Activated B cell treated with CpG ODN at 0.5 μM for 24 hours (primary cell): ENCODE measurements around the gene AFG3L2. TPM values are rescaled to one million over a fixed set of nuclear protein-coding genes. Genes with fewer than 3 reads are reported as not detected.

ENCODE experiments used
- ATAC-seq: fragments of 200-7000 bp; cut with Tn5 transposase; one replicate; pipeline ENCODE4 v1.10.0; 2021; ENCODE audit warnings: low read depth, mild to moderate bottlenecking, moderate library complexity
- CTCF ChIA-PET: fragments of 350-600 bp; sonication (Branson Sonifier 250); formaldehyde crosslinking; loops from one replicate; lab custom pipeline; 2021; ENCODE audit warnings: antibody characterized with exemption; lab: Charles Lee
- POLR2A ChIA-PET: fragments of 350-600 bp; sonication (Branson Sonifier 250); formaldehyde crosslinking; loops from one replicate; lab custom pipeline; 2021; ENCODE audit warnings: antibody characterized with exemption; lab: Charles Lee
- DNase-seq: peaks from one replicate; pipeline ENCODE4 v3.0.0; 2022
- H3K27ac Mint-ChIP-seq: one replicate; pipeline ENCODE4 v1.8.0; 2020; ENCODE audit warnings: mixed read lengths
- H3K27me3 Mint-ChIP-seq: one replicate; pipeline ENCODE4 v1.8.0; 2021; ENCODE audit warnings: mixed read lengths
- H3K36me3 Mint-ChIP-seq: one replicate; pipeline ENCODE4 v1.8.0; 2021; ENCODE audit warnings: low read depth, mixed read lengths
- H3K4me1 Mint-ChIP-seq: one replicate; pipeline ENCODE4 v1.8.0; 2021; ENCODE audit warnings: mixed read lengths
- H3K4me3 Mint-ChIP-seq: one replicate; pipeline ENCODE4 v1.8.0; 2020; ENCODE audit warnings: mild to moderate bottlenecking, mixed read lengths
- H3K9me3 Mint-ChIP-seq: one replicate; pipeline ENCODE4 v1.8.0; 2020; ENCODE audit warnings: mixed read lengths
- CTCF ChIP-seq: fragments of 200-600 bp; IDR thresholded peaks from one replicate; pipeline ENCODE4 v1.8.0; 2022; ENCODE audit warnings: antibody characterized with exemption, mild to moderate bottlenecking
- intact Hi-C: fragments of 100-400 bp; cut with micrococcal nuclease; formaldehyde crosslinking; loops from one replicate; pipeline ENCODE4 v1.15.1; 2024
- total RNA-seq: library from RNA; stranded (reverse); gene quantifications from 2 replicates; pipeline ENCODE4 v1.2.3, GENCODE V29; 2022

Gene AFG3L2
- total RNA-seq, 1 donor from 2014 or later = 49.9 TPM

GRCh38 chr18:12307701-12308385, 69.2 kb downstream of the AFG3L2 start, which contains the start of gene TUBB6:
Gene TUBB6, plus strand, starts transcription at chr18:12308241. Its CDS starts 52 bp downstream, at chr18:12308293.
- Mint-ChIP-seq H3K27ac (peak within 1 kb of the TSS; percentile 73), H3K4me1 (peaks cover 26% of the 10 kb centered on the region), H3K36me3 (peaks cover 10% of the 10 kb centered on the region), H3K27me3 (peaks cover 20% of the 10 kb centered on the region), H3K4me3 (peak within 1 kb of the TSS; percentile 89), H3K9me3 (peaks cover 2% of the 10 kb centered on the region)
- DNase-seq = peak; percentile 60
- intact Hi-C loops = loop anchor here (1.0 to 5.0 kb wide), 8 partner anchors 7 to 1304 kb away; partner anchors contain the start of genes AFG3L2, CEP192, IMPA2 and PSMG2
- no peak for TF ChIP-seq CTCF
- CTCF ChIA-PET = no interaction called here
- peak; percentile 67 for ATAC-seq
- POLR2A ChIA-PET = interaction anchor here (0.7 to 1.5 kb wide), 8 partner anchors 8 to 112 kb away, joined by 3 to 12 read pairs (median 4); partner anchors contain the start of gene AFG3L2

DNA sequence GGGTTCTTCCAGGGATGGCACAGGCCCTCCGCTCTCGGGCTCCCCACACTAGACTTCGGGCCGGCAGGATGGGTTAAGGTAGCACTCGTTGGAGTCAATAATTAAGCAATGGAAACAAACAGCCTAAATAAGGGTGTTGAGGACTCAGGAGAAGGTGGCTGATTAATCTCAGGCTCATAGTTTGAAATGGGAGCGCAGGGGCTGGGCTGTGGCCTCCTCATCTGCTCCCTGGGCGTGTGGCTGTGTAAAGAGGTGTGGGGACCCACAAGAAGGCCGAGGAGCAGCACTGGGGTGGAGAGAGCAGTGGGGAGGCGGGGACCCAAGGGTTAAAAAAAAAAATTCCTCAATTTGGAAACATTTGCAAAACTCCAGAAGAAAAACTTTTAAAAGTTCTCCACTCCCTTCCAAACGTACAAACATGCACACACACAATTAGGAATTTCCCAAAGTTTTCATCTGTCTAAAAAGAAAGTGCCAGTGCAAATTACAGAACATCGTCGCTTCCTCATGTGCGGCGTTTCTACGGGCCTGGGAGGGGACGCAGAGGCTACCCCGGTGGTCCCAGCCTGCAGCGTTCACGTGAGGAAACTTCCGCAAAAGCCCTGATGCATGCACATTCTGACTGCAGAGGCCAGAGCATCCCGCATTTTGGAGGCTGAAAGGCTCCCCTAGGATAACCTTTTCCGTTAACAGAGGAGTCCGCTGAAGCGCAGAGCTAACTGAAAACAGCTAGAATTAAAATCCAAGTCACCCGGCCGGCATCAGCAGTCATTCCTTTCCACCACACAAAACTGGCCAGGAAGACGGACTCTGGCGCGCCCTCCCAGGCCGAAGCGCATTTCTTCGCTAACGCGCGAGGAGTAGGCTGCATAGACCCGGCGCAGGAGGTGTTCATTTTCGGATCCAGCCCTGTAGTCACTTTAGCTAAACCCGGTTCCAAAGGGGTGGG, 70.0 kb downstream of the AFG3L2 start:
- DNase-seq = peak; percentile 39
- peaks cover 20% of the 10 kb centered on the region for H3K27me3 Mint-ChIP-seq
- H3K9me3 Mint-ChIP-seq = peaks cover 2% of the 10 kb centered on the region
- peaks cover 26% of the 10 kb centered on the region for H3K4me1 Mint-ChIP-seq
- peak overlapping the region; percentile 73 for H3K27ac Mint-ChIP-seq
- TF ChIP-seq CTCF = no peak
- H3K36me3 Mint-ChIP-seq = peaks cover 8% of the 10 kb centered on the region
- H3K4me3 Mint-ChIP-seq = peak overlapping the region; percentile 89
- intact Hi-C loops = loop anchor here (1.0 to 5.0 kb wide), 5 partner anchors 8 to 1305 kb away; partner anchors contain the start of genes IMPA2, PTPN2 and SEH1L
- POLR2A ChIA-PET = interaction anchor here (0.7 to 1.0 kb wide), 7 partner anchors 9 to 111 kb away, joined by 3 to 12 read pairs (median 4); partner anchors contain the start of gene AFG3L2
- CTCF ChIA-PET = no interaction called here
- ATAC-seq = peak; percentile 14

- H3K9me3 Mint-ChIP-seq = no peaks in the 10 kb centered on the region
- H3K4me1 Mint-ChIP-seq = peaks cover 26% of the 10 kb centered on the region
- DNase-seq = no peak
- no peak overlapping the region for H3K27ac Mint-ChIP-seq
- H3K27me3 Mint-ChIP-seq = peaks cover 20% of the 10 kb centered on the region
- peaks cover 3% of the 10 kb centered on the region for H3K36me3 Mint-ChIP-seq
- no peak for ATAC-seq
- ChIA-PET CTCF (no interaction called here), POLR2A (no interaction called here)
- H3K4me3 Mint-ChIP-seq = peak overlapping the region; percentile 89
- intact Hi-C loops = loop anchor here (5.0 kb wide), 4 partner anchors 324 to 1306 kb away; partner anchors contain the start of genes IMPA2, PTPN2 and SEH1L
- no peak for TF ChIP-seq CTCF
Measured at GRCh38 chr18:12305930-12306629, 70.9 kb downstream of the AFG3L2 start.

GRCh38 chr18:12305211-12305610, 71.8 kb downstream of the AFG3L2 start:
- peaks cover 20% of the 10 kb centered on the region for H3K27me3 Mint-ChIP-seq

More at GRCh38 chr18:12305211-12305610, 71.8 kb downstream of the AFG3L2 start:
- ChIA-PET POLR2A (no interaction called here), CTCF (no interaction called here)
- no peak for ATAC-seq
- no peak for DNase-seq
- H3K27ac Mint-ChIP-seq = no peak overlapping the region
- H3K4me3 Mint-ChIP-seq = no peak overlapping the region
- no peak for TF ChIP-seq CTCF
- intact Hi-C loops = loop anchor here (5.0 kb wide), 4 partner anchors 323 to 1307 kb away; partner anchors contain the start of genes IMPA2, PTPN2 and SEH1L
- peaks cover 21% of the 10 kb centered on the region for H3K4me1 Mint-ChIP-seq
- H3K9me3 Mint-ChIP-seq = no peaks in the 10 kb centered on the region
- H3K36me3 Mint-ChIP-seq = no peaks in the 10 kb centered on the region
